Neural cell (in vitro differentiated cells): ENCODE data around the gene ZNF316.

Experiments used
- EP300 ChIP-seq: fragments of 450-650 bp; conservative IDR thresholded peaks from 2 replicates; pipeline ENCODE4 v1.6.1; 2014; ENCODE audit warnings: antibody characterized with exemption, mild to moderate bottlenecking, moderate library complexity; ENCODE audit not compliant: poor library complexity, severe bottlenecking
- EZH2 ChIP-seq: fragments of 200-600, 300-800 bp; shearing (Covaris generic), sonication (generic); IDR thresholded peaks from 2 replicates; pipeline ENCODE4 v1.6.1; 2014; ENCODE audit warnings: antibody characterized with exemption, low read length, borderline replicate concordance, mild to moderate bottlenecking; ENCODE audit not compliant: insufficient read depth, poor library complexity, severe bottlenecking
- POLR2AphosphoS5 ChIP-seq: IDR thresholded peaks from 2 replicates; pipeline ENCODE4 v1.6.1; 2012
- RAD21 ChIP-seq: fragments of 450-650 bp; conservative IDR thresholded peaks from 2 replicates; pipeline ENCODE4 v1.6.1; 2014; ENCODE audit warnings: antibody characterized with exemption, mild to moderate bottlenecking, moderate library complexity
- TAF1 ChIP-seq: IDR thresholded peaks from 2 replicates; pipeline ENCODE4 v1.6.1; 2012; ENCODE audit warnings: low read depth
- TF ChIP-seq, protein P1 (sequence below): fragments of 450-650 bp; IDR thresholded peaks from 2 replicates; pipeline ENCODE4 v1.5.1; 2014; ENCODE audit warnings: antibody characterized with exemption, mild to moderate bottlenecking, moderate library complexity; ENCODE audit not compliant: poor library complexity, severe bottlenecking

DNA sequence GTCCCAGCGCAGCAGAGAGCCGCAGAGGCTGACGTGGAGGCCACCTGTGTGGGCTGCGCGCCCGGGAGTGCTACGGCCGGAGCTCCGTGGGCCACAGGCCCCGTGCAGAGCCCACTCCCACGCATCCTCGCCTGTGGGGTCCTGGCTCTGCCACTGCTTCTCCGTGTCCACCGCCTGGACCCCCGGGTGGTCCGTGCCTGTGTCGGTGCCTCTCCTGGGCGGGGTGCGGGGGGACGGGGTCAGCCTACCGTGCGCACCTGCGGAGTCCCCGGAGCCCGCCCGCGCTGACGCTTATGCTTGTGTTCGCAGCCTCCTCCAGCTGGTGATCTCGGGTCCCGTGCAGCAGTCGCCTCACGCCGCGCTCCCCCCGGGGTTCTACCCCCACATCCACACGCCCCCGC is 29.5 kb upstream of the ZNF316 start:
- TF ChIP-seq, protein P1, sequence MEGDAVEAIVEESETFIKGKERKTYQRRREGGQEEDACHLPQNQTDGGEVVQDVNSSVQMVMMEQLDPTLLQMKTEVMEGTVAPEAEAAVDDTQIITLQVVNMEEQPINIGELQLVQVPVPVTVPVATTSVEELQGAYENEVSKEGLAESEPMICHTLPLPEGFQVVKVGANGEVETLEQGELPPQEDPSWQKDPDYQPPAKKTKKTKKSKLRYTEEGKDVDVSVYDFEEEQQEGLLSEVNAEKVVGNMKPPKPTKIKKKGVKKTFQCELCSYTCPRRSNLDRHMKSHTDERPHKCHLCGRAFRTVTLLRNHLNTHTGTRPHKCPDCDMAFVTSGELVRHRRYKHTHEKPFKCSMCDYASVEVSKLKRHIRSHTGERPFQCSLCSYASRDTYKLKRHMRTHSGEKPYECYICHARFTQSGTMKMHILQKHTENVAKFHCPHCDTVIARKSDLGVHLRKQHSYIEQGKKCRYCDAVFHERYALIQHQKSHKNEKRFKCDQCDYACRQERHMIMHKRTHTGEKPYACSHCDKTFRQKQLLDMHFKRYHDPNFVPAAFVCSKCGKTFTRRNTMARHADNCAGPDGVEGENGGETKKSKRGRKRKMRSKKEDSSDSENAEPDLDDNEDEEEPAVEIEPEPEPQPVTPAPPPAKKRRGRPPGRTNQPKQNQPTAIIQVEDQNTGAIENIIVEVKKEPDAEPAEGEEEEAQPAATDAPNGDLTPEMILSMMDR = no peak
- TF ChIP-seq EZH2 = no peak
- TF ChIP-seq EP300 = no peak
- no peak for TF ChIP-seq TAF1
- no peak for TF ChIP-seq POLR2AphosphoS5
- TF ChIP-seq RAD21 = no peak
